ENCODE data around the gene CYGB.
A peak's percentile ranks its signal among the peaks of the same experiment; 100 is the strongest.

CYGB gene

GRCh38 chr17:76543826-76544545 is 6.5 kb upstream of the CYGB start:
- TF ChIP-seq MAX (IDR thresholded peaks at IDR 0.05; ENCODE audit: low read depth, low read length) (no peak), POLR2A (IDR thresholded peaks at IDR 0.05; ENCODE audit: extremely low read depth, insufficient read length) (no peak), MYC (IDR thresholded peaks at IDR 0.05; ENCODE audit: low read depth, low read length) (no peak)
- TF ChIP-seq, protein P1, sequence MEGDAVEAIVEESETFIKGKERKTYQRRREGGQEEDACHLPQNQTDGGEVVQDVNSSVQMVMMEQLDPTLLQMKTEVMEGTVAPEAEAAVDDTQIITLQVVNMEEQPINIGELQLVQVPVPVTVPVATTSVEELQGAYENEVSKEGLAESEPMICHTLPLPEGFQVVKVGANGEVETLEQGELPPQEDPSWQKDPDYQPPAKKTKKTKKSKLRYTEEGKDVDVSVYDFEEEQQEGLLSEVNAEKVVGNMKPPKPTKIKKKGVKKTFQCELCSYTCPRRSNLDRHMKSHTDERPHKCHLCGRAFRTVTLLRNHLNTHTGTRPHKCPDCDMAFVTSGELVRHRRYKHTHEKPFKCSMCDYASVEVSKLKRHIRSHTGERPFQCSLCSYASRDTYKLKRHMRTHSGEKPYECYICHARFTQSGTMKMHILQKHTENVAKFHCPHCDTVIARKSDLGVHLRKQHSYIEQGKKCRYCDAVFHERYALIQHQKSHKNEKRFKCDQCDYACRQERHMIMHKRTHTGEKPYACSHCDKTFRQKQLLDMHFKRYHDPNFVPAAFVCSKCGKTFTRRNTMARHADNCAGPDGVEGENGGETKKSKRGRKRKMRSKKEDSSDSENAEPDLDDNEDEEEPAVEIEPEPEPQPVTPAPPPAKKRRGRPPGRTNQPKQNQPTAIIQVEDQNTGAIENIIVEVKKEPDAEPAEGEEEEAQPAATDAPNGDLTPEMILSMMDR (IDR thresholded peaks at IDR 0.05; ENCODE audit: low read depth, low read length), result no peak
- DNase-seq (ENCODE audit: low read depth), result peak; percentile 29

GRCh38 chr17:76543482-76543825 is 5.9 kb upstream of the CYGB start:
- no peak for DNase-seq (ENCODE audit: low read depth)
- no peak overlapping the region for H3K4me3 ChIP-seq (ENCODE audit: low read depth, low read length)
- TF ChIP-seq, protein P1 (IDR thresholded peaks at IDR 0.05; ENCODE audit: low read depth, low read length), result no peak
- TF ChIP-seq POLR2A (IDR thresholded peaks at IDR 0.05; ENCODE audit: extremely low read depth, insufficient read length) (no peak), MAX (IDR thresholded peaks at IDR 0.05; ENCODE audit: low read depth, low read length) (no peak), MYC (IDR thresholded peaks at IDR 0.05; ENCODE audit: low read depth, low read length) (no peak)

More at GRCh38 chr17:76543826-76544545, 6.5 kb upstream of the CYGB start:
- H3K4me3 ChIP-seq (ENCODE audit: low read depth, low read length), result no peak overlapping the region

GRCh38 chr17:76542984-76543383 is 5.5 kb upstream of the CYGB start:
- no peak for TF ChIP-seq MAX (IDR thresholded peaks at IDR 0.05; ENCODE audit: low read depth, low read length)
- TF ChIP-seq, protein P1 (IDR thresholded peaks at IDR 0.05; ENCODE audit: low read depth, low read length), result no peak
- no peak for TF ChIP-seq POLR2A (IDR thresholded peaks at IDR 0.05; ENCODE audit: extremely low read depth, insufficient read length)
- no peak for TF ChIP-seq MYC (IDR thresholded peaks at IDR 0.05; ENCODE audit: low read depth, low read length)
- no peak overlapping the region for H3K4me3 ChIP-seq (ENCODE audit: low read depth, low read length)
- no peak for DNase-seq (ENCODE audit: low read depth)

- no peak for DNase-seq (ENCODE audit: low read depth)
- TF ChIP-seq POLR2A (IDR thresholded peaks at IDR 0.05; ENCODE audit: extremely low read depth, insufficient read length) (no peak), MAX (IDR thresholded peaks at IDR 0.05; ENCODE audit: low read depth, low read length) (no peak), MYC (IDR thresholded peaks at IDR 0.05; ENCODE audit: low read depth, low read length) (no peak)
- TF ChIP-seq, protein P1 (IDR thresholded peaks at IDR 0.05; ENCODE audit: low read depth, low read length), result no peak
- H3K4me3 ChIP-seq (ENCODE audit: low read depth, low read length), result no peak overlapping the region
Observed at GRCh38 chr17:76542566-76542971, 5.1 kb upstream of the CYGB start.

DNA sequence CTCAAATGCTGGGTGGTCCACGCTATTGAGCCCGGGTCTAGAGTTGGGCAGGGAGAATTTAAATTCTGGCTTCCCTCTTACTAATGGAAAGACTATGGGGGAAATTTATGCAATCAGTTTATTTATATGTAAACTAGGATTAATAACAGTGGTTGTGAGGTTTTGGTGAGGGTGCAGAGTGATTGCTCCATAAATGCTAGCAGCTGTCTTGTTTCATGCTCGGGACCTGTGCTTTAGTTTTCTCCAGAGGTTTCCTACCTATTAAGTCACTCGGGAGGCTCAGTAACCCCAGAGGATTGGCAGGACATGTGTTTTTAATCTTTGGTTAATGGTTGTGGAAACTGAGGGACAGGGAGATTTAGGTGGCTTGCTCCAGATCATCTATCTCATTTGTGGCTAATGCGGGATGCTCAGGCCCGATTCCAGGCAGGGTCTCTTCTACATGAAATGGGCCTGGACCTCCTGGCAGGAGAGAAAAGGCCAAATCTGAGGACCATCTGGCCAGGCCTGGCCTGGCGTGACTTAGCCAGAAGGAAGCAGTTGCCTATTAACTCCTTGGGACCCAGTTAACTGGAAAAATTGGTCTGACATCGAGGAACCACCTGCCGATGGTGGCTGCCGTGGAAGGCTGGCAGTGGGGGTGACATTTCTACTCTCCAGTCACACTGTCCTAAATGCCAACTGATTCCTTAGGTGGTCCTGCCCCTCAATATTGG is 4.4 kb upstream of the CYGB start:
- TF ChIP-seq MAX (IDR thresholded peaks at IDR 0.05; ENCODE audit: low read depth, low read length), result no peak
- no peak for DNase-seq (ENCODE audit: low read depth)
- no peak overlapping the region for H3K4me3 ChIP-seq (ENCODE audit: low read depth, low read length)
